ENCODE results near the gene NR6A1.

- TF ChIP-seq, protein P1, sequence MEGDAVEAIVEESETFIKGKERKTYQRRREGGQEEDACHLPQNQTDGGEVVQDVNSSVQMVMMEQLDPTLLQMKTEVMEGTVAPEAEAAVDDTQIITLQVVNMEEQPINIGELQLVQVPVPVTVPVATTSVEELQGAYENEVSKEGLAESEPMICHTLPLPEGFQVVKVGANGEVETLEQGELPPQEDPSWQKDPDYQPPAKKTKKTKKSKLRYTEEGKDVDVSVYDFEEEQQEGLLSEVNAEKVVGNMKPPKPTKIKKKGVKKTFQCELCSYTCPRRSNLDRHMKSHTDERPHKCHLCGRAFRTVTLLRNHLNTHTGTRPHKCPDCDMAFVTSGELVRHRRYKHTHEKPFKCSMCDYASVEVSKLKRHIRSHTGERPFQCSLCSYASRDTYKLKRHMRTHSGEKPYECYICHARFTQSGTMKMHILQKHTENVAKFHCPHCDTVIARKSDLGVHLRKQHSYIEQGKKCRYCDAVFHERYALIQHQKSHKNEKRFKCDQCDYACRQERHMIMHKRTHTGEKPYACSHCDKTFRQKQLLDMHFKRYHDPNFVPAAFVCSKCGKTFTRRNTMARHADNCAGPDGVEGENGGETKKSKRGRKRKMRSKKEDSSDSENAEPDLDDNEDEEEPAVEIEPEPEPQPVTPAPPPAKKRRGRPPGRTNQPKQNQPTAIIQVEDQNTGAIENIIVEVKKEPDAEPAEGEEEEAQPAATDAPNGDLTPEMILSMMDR (IDR thresholded peaks at IDR 0.05; ENCODE audit: low read depth, low read length, poor library complexity, severe bottlenecking): no peak
- TF ChIP-seq EZH2phosphoT487 (IDR thresholded peaks at IDR 0.05; ENCODE audit: borderline replicate concordance, low read length): no peak
Observed at GRCh38 chr9:124708074-124708473, 63.0 kb downstream of the NR6A1 start.
